Germinal center (tissue), 1 donor: ENCODE results near the gene FFAR1.

Experiments
- DNase-seq: peaks from one replicate; pipeline ENCODE4 v3.0.0; 2012; ENCODE audit warnings: mixed read lengths, low spot score

The FFAR1 gene

GRCh38 chr19:35315883-35316282 lies 31.8 kb upstream of the FFAR1 start:
- DNase-seq, result no peak

- DNase-seq, result no peak
Measured at GRCh38 chr19:35316560-35316959, 31.1 kb upstream of the FFAR1 start.

- no peak for DNase-seq
Measured at GRCh38 chr19:35317464-35318043, 30.1 kb upstream of the FFAR1 start.

GRCh38 chr19:35318679-35319448 lies 28.8 kb upstream of the FFAR1 start:
- DNase-seq, result no peak

GRCh38 chr19:35320065-35320713 lies 27.5 kb upstream of the FFAR1 start:
- no peak for DNase-seq

GRCh38 chr19:35321291-35321690 lies 26.4 kb upstream of the FFAR1 start:
- DNase-seq, result no peak

- no peak for DNase-seq
Measured at GRCh38 chr19:35322014-35322413, 25.7 kb upstream of the FFAR1 start.

- DNase-seq, result no peak
Measured at GRCh38 chr19:35327642-35328041, 20.1 kb upstream of the FFAR1 start.

- peak; percentile 82 for DNase-seq
Measured at GRCh38 chr19:35328851-35329285, 18.8 kb upstream of the FFAR1 start, which contains the start of gene CD22. Gene CD22 (plus strand): TSS chr19:35329187. CDS start chr19:35332041, 2,854 bp downstream.

GRCh38 chr19:35329323-35329722 lies 18.4 kb upstream of the FFAR1 start:
- no peak for DNase-seq

GRCh38 chr19:35330475-35330874 lies 17.2 kb upstream of the FFAR1 start:
- DNase-seq, result peak; percentile 91

GRCh38 chr19:35331551-35332214 lies 16.0 kb upstream of the FFAR1 start:
- no peak for DNase-seq

- DNase-seq, result no peak
Measured at GRCh38 chr19:35332817-35333216, 14.9 kb upstream of the FFAR1 start.

- no peak for DNase-seq
Measured at GRCh38 chr19:35334144-35334753, 13.5 kb upstream of the FFAR1 start.

GRCh38 chr19:35336166-35336955 lies 11.3 kb upstream of the FFAR1 start:
- no peak for DNase-seq

- no peak for DNase-seq
Measured at GRCh38 chr19:35337097-35337983, 10.4 kb upstream of the FFAR1 start.

- DNase-seq, result no peak
Measured at GRCh38 chr19:35337984-35338296, 9.8 kb upstream of the FFAR1 start.

- no peak for DNase-seq
Measured at GRCh38 chr19:35340431-35340830, 7.3 kb upstream of the FFAR1 start.

- DNase-seq, result no peak
Measured at GRCh38 chr19:35341006-35341405, 6.7 kb upstream of the FFAR1 start.

GRCh38 chr19:35341565-35342225 lies 6.0 kb upstream of the FFAR1 start:
- no peak for DNase-seq
